ENCODE measurements around the gene CCNE1. TPM values are rescaled to one million over a fixed set of nuclear protein-coding genes. Genes with fewer than 3 reads are reported as not detected.

CCNE1 gene
- total RNA-seq, 1 experiment from 2014 or later, result 36.0 TPM

- TF ChIP-seq RORB (CRISPR knock-in tag; IDR thresholded peaks at IDR 0.05) (no peak), ZNF423 (CRISPR knock-in tag; IDR thresholded peaks at IDR 0.05) (no peak), E2F4 (CRISPR knock-in tag; IDR thresholded peaks at IDR 0.05; ENCODE audit: borderline replicate concordance, low read depth) (no peak), FOXK1 (CRISPR knock-in tag; IDR thresholded peaks at IDR 0.05) (no peak), ZBTB21 (CRISPR knock-in tag; IDR thresholded peaks at IDR 0.05; ENCODE audit: borderline replicate concordance) (no peak), ZNF281 (CRISPR knock-in tag; IDR thresholded peaks at IDR 0.05) (no peak), ZNF396 (CRISPR knock-in tag; IDR thresholded peaks at IDR 0.05; ENCODE audit: borderline replicate concordance) (no peak), ELF4 (CRISPR knock-in tag; IDR thresholded peaks at IDR 0.05; ENCODE audit: low read depth) (no peak), SMAD4 (CRISPR knock-in tag; IDR thresholded peaks at IDR 0.05) (no peak), FOXJ3 (CRISPR knock-in tag; IDR thresholded peaks at IDR 0.05; ENCODE audit: borderline replicate concordance) (no peak), ZNF138 (CRISPR knock-in tag; conservative IDR thresholded peaks at IDR 0.05) (no peak), IRF2 (CRISPR knock-in tag; IDR thresholded peaks at IDR 0.05; ENCODE audit: borderline replicate concordance, low read depth) (no peak), NR2C2 (CRISPR knock-in tag; IDR thresholded peaks at IDR 0.05) (no peak), KAT7 (CRISPR knock-in tag; IDR thresholded peaks at IDR 0.05; ENCODE audit: borderline replicate concordance) (no peak), ZNF425 (CRISPR knock-in tag; conservative IDR thresholded peaks at IDR 0.05) (no peak)
- TF ChIP-seq, protein P1, sequence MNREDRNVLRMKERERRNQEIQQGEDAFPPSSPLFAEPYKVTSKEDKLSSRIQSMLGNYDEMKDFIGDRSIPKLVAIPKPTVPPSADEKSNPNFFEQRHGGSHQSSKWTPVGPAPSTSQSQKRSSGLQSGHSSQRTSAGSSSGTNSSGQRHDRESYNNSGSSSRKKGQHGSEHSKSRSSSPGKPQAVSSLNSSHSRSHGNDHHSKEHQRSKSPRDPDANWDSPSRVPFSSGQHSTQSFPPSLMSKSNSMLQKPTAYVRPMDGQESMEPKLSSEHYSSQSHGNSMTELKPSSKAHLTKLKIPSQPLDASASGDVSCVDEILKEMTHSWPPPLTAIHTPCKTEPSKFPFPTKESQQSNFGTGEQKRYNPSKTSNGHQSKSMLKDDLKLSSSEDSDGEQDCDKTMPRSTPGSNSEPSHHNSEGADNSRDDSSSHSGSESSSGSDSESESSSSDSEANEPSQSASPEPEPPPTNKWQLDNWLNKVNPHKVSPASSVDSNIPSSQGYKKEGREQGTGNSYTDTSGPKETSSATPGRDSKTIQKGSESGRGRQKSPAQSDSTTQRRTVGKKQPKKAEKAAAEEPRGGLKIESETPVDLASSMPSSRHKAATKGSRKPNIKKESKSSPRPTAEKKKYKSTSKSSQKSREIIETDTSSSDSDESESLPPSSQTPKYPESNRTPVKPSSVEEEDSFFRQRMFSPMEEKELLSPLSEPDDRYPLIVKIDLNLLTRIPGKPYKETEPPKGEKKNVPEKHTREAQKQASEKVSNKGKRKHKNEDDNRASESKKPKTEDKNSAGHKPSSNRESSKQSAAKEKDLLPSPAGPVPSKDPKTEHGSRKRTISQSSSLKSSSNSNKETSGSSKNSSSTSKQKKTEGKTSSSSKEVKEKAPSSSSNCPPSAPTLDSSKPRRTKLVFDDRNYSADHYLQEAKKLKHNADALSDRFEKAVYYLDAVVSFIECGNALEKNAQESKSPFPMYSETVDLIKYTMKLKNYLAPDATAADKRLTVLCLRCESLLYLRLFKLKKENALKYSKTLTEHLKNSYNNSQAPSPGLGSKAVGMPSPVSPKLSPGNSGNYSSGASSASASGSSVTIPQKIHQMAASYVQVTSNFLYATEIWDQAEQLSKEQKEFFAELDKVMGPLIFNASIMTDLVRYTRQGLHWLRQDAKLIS (CRISPR knock-in tag; IDR thresholded peaks at IDR 0.05; ENCODE audit: borderline replicate concordance), result no peak
- TF ChIP-seq, protein P2, sequence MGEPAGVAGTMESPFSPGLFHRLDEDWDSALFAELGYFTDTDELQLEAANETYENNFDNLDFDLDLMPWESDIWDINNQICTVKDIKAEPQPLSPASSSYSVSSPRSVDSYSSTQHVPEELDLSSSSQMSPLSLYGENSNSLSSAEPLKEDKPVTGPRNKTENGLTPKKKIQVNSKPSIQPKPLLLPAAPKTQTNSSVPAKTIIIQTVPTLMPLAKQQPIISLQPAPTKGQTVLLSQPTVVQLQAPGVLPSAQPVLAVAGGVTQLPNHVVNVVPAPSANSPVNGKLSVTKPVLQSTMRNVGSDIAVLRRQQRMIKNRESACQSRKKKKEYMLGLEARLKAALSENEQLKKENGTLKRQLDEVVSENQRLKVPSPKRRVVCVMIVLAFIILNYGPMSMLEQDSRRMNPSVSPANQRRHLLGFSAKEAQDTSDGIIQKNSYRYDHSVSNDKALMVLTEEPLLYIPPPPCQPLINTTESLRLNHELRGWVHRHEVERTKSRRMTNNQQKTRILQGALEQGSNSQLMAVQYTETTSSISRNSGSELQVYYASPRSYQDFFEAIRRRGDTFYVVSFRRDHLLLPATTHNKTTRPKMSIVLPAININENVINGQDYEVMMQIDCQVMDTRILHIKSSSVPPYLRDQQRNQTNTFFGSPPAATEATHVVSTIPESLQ (CRISPR knock-in tag; IDR thresholded peaks at IDR 0.05), result no peak
- 0 out of 2 replicates have a peak, but pooled peaks cover 3% of the 10 kb centered on the region for H3K27me3 Mint-ChIP-seq (ENCODE audit: low read depth)
- no peak for ATAC-seq
- ChIA-PET CTCF (interaction anchor here (0.5 to 1.4 kb wide), 5 partner anchors 16 to 80 kb away, joined by 3 to 10 read pairs (median 4); no protein-coding TSS in a partner anchor), POLR2A (no interaction called here)
- no peak overlapping the region for H3K27ac Mint-ChIP-seq
- no peaks in the 10 kb centered on the region for H3K9me3 Mint-ChIP-seq
- DNase-seq (ENCODE audit: low spot score), result no peak
- no peaks in the 10 kb centered on the region for H3K36me3 Mint-ChIP-seq
- peaks cover 4% of the 10 kb centered on the region; the same call in 1 of the 2 replicates for H3K4me1 Mint-ChIP-seq
- no peak overlapping the region for H3K4me3 Mint-ChIP-seq
Observed at GRCh38 chr19:29796173-29796573, 15.6 kb upstream of the CCNE1 start.
